ENCODE results near the gene DDX10.

Gene DDX10

GRCh38 chr11:108959105-108959761 lies 294.4 kb downstream of the DDX10 start:
- DNase-seq, result no peak

DNA sequence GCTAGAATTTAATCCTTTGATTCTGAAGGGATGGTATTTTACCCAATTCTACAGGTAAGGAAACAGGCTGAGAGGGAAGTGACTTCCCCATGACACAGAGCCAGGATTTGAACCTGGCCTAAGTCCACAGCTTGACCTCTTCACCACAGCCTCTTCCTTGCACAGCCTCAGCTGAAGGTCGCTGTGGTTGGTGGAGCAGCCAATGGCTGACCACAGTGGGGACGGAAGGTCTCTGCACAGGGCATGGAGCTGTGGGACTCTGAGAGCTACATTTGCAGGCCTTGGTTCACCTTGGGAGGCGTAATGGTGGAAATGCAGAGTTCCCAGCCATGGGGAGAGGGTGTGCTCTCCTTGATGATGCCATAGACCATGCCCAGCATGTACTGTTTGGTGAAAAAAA lies 295.0 kb downstream of the DDX10 start:
- no peak for DNase-seq

DNA sequence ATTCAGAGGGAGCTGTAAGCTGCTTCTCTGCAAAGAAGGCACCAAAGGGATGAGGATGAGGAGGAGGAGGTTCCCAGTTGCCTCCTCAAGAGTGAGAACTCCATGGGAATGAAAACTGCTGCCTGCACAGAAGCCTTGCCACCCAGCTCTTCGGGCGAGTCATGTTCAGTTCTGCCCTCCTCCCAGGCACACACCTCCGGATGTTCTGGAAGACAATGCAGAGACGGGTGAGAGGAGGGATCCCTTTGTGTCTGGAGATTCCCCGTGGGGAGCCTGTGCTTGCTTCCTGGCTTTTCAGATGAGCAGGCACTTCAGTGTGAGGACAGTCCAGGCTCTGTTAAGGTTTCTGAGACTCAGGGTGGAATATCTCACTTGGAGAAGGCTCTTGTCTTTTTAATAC lies 295.6 kb downstream of the DDX10 start:
- DNase-seq, result no peak

DNA sequence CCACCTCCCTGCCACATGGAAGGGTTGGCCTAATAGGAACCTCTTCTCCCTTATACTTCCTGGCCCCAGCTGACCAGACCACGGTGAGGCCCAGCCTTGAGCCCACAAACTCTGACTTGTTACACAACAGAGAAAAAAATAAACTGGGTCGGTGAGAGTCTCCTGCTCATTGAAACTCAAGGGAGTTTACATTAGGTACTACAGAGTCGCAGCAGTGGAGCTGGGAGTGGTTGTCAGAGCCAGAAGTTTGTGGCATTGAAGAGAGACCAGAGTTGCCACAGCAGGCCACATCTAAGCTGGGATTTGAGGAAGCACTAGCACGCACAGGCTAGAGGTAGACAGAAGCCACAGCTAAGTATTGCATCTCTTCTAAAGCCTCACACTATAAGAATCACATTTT lies 296.2 kb downstream of the DDX10 start:
- no peak for DNase-seq

DNA sequence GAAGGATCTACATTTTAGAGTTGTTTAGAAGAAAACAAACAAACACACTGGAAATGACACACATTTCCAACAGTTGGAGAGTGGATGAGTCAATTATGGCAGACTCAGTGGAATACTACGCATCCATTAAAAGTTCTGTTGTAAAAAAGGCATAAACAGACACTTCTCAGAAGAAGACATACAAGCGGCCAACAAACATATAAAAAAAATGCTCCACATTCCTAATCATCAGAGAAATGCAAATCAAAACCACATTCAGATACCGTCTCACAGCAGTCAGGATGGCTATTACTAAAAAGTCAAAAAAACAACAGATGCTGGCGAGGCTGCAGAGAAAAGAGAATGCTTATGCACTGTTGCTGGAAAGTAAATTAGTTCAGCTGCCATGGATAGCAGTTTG lies 298.2 kb downstream of the DDX10 start:
- no peak for DNase-seq

GRCh38 chr11:108965306-108966001 lies 300.6 kb downstream of the DDX10 start:
- no peak for DNase-seq

DNA sequence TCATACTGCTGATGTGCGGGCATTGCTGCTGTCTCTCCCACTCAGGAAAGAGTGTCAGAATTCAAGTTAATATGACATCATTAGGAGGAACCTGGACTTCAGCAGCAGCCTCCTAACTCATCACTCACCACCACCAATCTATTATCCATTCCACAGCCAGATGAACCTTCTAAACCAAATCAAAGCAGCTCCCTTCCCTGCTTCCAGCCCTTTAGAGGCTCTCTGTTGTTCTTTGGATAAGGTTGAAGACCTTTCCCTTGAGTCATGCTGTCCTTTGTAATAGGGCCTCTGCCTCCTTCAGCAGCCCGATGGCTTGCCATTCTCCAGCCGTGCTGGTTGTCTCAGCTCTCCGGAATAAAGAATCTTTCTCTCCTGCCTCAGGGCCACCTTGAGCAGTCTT lies 301.3 kb downstream of the DDX10 start:
- no peak for DNase-seq

DNA sequence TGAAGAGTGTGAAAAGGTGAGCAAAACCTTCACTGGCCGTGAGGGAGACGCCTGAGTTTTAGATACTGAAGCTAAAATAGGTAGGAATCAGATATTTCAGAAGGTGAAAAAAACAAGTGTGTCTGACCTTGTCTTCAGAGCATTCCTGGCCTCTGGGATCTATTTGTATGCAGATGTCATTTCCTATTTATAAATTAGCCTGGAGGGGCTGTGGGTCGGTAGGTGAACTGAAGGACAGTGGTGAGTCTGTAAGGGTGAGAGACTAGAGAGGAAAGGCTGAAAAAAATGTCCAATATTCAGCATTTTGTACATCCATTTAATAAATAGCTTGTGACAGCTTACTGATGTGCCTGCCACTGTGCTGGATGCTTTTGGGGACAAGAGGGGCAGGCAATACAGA lies 302.1 kb downstream of the DDX10 start:
- DNase-seq, result no peak

DNA sequence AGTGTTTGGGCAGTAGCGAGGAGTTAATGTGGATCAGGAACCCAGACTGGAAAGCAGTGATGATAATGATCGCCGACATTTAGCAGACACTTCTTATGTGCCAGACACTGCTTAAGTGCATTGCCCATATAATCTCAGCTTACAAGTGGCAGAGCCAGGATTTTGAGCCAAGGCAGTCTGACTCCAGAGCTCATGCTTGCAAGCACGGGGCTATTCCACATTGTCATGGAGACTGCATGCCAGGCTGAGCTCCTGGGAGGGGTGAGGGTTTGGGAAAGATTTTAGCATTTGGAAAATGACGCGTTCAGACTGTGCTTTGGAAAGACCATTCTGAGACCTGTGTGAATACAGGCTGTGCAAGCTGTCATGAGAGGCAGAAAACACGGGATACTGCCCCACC lies 302.7 kb downstream of the DDX10 start:
- DNase-seq, result no peak

GRCh38 chr11:108970221-108970991 lies 305.5 kb downstream of the DDX10 start:
- no peak for DNase-seq

- DNase-seq, result no peak
Observed at GRCh38 chr11:108973402-108974162, 308.7 kb downstream of the DDX10 start.

- DNase-seq, result no peak
Observed at GRCh38 chr11:108975026-108975425, 310.2 kb downstream of the DDX10 start.

- no peak for DNase-seq
Observed at GRCh38 chr11:108975641-108976071, 310.8 kb downstream of the DDX10 start.

DNA sequence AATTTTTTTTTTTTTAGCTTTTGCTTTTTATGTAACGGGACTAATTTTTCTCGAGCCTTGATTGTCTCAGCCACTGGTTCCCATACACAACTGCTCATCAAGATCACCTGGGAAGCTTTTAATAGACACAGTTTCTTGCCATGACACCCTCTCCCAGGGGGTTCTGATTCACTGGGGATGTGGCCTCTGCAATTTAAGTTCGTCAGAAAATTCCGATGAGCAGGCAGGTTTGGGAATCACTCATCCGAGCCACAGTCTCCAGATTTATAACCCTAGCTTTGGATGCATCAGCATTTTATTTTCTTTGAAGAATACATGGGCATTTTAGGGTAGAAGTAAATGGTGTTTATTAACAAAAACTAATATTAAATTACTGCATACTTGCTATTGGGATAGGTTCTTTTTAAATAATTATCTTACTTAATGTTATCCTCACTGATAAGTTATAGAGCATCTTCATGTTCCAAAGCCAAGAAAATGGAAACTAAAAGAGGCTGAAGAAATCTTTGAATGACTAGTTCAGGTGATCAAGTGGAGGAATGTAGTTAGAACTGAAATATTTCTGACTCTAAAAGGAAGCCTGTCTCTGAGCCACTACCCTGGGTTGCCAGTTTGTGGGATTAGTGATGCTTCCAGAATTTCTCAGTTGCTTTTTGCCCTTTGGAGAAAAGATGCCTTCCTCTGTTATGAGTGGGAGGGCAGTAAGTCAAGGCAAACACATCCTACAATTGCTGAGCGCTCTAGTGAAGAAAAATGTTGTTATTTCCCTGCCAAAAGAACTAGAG lies 319.0 kb downstream of the DDX10 start:
- DNase-seq, result no peak

DNA sequence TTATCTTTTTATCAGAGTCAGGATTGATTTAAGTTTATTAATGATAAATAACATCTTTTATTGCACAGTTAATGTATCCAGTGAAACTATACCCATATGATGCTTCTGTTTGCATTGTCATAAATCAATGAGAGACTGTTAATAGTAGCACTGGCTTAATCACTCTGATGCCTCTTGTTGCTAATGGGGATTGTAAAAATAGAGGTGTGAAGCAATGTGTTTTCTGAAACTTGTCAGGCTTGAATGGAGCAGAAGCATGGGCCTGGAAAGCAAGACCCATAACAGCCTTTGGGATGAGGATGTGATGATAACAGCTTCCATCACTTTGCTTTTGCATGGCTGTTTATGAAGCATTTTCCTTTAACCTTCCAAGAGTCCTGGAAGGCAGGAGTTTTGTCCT lies 319.7 kb downstream of the DDX10 start:
- no peak for DNase-seq

GRCh38 chr11:108985236-108985944 lies 320.5 kb downstream of the DDX10 start:
- no peak for DNase-seq

GRCh38 chr11:108985945-108986279 lies 321.0 kb downstream of the DDX10 start:
- DNase-seq, result no peak
